GM19193 (cell line): ENCODE measurements around the gene PRR18.

Experiments used
- POLR2A ChIP-seq: IDR thresholded peaks from 4 replicates; pipeline ENCODE4 v1.6.1; 2011; ENCODE audit not compliant: insufficient read depth, insufficient read length; ENCODE audit errors: extremely low read depth

The PRR18 gene, protein sequence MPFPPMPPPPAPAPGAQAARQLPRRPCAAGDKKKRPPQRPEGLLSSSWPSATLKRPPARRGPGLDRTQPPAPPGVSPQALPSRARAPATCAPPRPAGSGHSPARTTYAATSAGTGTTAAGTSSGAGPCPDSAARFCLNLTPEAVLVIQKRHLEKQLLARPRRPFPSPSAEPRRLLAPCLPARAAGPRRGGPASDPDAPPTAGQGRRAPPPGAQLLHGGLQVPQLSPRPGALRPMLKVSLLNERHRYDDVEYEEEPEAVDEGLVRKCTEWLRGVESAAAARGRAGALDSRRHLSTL

DNA sequence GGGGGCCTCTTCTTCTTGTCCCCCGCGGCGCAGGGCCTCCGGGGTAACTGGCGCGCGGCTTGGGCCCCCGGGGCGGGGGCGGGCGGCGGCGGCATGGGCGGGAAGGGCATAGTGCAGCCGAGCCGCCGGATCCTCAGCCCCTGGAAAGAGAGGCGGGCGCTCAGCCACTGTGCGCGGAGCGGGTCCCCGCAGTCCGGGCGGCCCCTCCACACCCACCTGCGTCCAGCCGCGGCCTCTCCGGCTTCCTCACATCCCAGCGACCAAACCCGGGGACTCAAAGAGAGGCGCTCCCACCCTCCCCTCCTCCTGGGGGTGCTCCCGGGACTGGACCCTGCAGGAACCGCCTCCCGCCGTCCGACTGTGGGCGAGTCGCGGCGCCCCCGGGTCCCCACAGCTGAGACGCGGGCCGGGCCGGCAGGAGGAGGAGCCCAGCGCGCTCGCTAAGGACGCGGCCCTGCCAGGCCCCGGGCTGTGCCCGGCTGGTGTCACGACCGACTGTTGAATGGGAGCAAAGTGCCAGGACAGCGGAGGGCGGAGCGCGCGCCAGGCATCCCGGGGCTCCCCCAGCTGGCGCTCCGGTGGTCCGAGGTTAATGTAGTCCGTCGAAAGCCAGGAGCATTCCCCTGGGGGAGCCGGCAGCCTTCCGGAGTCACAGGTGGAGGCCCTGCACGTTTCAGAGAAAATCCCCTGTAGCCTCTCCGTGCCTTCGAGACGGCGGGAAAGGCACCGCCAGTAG, at the start of gene PRR18:
TSS of gene PRR18 (minus strand) at position 360 of the 736 bp plus-strand sequence. CDS start at position 110, 250 bp downstream.
- no peak for TF ChIP-seq POLR2A

DNA sequence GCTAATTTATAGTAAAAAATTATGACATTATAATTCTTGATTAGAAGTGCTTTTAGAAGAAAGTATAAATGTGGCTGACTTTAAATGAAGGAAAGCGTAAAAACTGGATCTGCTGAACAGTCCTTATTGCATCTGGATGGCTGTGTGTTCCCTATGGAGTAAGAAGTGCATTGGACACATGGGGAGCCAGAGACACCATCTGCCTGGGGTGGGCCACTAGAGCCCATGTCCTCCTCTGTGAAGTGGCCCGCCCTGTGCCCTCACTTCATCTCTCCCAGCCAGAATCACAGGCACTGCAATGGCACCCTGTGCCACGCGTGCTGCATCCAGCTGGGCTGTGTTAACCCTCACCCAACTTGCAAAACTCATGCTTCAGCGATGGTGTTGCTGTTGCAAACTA, 47.4 kb upstream of the PRR18 start:
- TF ChIP-seq POLR2A, result no peak

DNA sequence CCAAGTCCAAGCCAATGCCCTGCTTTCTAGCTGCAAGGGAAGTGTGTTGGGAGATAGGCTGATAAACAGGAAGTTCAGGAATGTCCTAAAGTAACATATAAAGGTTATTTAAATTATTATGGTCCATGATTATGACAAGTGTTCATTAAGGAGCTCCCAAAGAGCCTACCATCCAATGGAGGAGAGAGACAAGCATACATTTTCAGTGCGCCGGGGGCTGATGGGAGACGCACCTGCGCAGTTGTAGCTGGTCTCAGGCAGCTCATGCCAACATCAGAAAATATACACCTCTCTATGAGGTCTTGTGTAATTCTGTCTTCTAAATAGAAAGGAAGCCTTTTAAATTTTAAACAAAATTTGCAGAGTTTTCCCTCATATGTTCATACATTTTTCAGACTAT, 46.8 kb upstream of the PRR18 start:
- TF ChIP-seq POLR2A, result no peak

DNA sequence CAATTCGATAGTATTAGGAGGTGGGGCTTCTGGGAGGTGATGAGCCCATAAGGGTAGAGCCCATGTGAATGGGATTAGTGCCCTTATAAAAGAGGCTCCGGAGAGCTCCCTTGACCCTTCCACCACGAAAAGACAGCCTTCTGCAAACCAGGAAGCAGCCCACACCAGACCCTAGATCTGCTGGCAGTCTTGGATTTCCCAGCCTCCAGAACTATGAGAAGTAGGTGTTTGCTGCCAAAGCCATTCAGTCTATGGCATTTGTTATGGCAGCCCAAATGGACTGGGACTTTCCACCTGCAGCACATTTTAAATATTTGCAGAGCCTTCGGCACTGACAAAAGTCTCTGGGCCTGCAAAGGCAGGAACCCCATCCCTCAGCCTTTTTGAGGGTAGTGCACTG, 46.0 kb upstream of the PRR18 start:
- no peak for TF ChIP-seq POLR2A

DNA sequence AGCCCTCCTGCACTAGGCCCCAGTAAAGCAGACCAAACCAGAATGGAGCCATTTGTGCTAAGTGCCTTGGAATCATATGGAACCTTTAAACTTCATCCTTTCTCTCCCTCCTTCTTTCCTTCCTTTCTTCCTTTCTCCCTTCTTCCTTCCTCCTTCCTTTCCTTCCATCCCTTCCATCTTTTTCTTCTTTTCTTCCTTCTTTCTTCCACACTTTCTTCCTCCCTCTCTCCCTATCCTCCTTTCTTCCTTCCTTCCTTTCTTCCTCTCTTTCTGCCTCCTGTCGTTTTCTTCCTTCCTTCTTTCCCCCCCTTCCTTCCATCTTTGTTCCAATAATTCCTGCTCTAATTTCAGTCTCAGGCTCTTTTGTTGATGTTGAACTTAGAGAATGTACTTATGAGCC, 45.3 kb upstream of the PRR18 start:
- TF ChIP-seq POLR2A, result no peak

DNA sequence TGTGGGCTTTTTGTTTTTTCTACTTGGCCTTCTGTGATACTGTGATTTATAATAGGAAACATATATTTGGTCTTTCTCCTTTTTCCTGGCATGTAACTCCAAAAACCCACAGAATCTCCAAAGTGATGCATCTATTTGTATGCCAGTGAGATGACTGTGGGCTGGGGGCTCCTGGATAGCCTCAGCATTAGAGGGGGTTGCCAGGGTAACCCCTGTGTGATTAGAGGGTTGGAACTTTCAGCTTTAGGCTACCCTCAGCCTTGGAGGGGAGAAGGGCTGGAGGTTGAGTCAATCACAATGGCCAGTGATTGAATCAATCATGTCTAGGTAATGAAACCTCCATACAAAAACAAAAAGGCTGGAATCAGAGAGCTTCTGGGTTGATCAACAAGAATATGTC, 44.7 kb upstream of the PRR18 start:
- no peak for TF ChIP-seq POLR2A

DNA sequence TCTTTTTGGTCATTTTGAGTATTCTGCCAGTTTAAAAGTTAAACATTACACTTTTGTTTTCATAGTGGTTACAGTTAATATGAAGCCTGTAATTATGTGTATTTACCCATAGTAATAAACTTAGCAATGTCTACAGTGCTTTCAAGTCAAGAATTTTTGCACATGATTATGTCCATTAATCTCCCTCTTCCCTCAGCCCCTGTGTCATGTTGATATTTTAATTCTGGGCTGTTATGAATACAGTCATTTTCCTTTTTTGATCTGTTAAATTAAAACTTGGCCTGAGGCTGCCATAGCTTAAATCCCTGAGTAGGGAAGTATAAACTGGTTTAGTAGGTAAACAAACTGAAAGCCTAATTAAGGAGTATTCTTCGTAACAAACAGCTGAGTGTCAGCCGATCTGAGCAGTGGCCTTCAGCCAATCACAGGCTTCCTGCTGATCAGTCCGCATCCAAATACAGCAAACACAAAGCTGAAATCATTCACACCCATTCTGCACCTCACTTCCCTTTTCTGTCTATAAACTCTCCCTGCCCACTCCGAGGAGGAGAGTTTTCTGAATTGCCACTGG, 43.6 kb upstream of the PRR18 start:
- no peak for TF ChIP-seq POLR2A

DNA sequence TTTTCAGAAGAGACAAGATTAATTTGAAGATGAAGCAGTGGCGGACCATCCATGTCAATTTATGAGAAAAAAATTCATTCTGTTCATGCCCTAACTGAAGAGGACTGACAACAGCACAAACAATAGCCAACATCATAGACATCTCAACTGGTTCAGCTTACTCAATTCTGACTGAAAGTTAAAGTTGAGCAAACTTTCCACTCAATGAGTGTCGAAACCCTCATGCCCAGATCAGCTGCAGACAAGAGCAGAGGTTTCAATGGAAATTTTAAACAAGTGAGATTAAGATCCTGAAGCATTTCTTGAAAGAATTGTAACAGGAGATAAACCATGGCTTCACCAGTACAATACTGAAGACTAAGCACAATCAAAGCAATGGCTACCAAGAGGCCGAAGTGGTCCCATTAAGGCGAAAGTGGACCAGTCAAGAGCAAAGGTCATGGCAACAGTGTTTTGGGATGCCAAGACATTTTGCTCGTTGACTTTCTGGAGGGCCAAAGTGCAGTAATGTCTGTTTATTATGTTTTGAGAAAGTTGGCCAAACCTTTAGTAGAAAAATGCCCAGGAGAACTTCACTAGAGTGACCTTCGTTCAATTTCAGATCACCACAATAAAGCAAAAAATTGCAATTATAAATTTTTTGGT, 40.2 kb upstream of the PRR18 start:
- TF ChIP-seq POLR2A, result no peak

DNA sequence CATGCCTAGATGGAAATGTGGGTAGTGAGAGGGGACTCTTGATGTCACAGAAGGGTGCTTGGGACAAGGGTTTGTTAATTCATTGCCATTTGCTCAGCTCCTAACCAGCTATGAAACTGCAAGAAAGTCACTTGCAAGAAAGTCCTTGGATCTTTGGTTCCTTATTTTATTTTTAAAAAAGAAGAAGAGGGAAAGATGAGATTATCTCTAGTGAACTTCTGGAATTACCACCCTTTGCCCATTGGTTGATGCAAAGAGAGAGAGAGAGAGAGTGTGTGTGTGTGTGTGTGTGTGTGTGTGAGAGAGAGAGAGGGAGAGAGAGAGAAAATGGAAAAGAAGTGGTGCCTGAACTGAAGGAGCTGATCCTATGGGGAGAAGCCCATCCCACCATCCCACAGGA, 38.8 kb upstream of the PRR18 start:
- TF ChIP-seq POLR2A, result no peak

DNA sequence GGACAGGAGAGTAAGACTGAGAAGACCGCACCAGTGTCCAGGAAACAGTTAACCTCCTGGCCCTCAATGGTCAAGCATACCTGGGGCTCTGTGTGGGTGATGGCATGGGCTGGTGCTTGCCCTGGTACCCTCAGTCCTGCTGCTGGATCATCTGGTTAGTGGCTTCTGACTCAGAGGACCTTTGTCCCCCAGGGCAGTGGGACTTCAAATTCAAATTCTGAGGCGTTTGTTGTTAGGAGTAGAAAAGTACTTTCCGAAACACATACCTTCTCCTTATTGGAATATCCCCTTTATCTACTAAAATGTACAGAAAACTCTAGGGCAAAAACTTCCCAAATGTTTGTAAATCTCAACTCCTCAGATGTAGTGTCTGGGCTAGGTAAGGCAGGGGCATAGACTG, 38.3 kb upstream of the PRR18 start:
- no peak for TF ChIP-seq POLR2A

DNA sequence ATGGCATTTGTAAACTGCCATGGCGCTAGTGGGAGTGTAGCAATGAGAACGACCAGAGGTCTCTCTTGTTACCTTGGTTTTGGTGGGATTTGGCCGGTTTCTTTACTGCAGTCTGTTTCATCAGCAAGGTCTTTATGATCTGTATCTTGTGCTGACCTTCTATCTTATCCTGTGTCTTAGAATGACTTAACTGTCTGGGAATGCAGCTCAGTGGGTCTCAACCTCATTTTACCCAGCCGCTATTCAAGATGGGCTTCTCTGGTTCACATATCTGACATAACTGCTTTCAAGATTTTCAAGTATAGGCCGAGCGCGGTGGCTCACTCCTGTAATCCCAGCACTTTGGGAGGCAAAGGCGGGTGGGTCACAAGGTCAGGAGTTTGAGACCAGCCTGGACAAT, 36.0 kb upstream of the PRR18 start:
- TF ChIP-seq POLR2A, result no peak

DNA sequence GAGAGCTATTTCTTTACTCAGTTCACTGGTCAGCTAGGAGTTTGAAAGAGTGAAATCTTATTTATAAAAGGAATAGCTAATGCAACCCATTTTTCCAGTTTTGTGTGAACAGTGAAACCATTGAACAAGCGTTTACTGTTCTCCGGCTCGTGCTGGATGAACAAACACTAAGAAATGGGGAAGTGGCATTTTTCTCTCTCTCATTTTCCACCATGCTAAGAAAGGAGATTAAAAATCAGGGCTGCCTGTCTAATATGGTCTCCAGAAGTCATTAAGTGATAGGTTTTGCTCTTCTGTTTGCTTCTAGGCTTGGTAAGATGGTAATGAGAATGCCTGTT, 34.9 kb upstream of the PRR18 start:
- no peak for TF ChIP-seq POLR2A

DNA sequence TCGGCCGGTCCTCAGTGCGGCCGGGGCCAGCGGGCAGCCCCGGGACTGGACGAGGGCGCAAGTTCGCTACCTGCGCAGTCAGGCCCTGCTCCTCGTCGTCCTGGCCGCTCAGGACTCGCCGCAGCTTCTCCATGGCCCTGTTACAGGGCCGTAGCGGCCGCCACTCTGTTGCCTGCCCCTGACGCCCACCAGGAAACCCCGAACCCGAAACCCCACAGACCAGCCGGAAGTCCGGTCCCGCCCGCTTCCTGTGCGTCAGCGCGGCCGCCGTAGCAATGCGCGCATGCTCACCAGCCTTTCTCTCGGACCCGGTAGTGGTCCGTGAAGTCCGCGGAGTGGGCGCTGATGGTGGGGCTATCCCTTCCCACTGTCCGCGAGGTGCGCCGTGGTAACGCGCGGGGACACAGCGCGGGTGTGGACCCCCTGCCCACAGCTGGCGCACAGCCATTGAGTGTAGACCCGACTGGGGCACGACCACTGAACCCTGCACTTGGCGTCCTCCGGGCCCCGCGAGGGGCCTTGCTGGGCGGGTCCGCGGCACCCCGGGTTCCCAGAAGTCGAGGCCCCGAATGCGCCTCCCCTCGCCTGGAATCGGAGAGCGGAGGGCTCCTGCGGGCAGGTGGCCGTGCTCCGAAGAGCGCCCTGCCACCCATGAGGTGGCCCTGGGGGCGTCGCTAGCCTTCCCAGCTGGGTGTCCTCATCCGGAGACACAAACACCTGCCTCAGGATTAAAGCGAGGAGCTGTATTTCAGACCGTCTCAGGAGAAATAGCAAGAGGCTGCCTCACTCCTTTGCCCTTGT, 34.4 kb upstream of the PRR18 start, which contains the start of gene SFT2D1:
TSS of gene SFT2D1 (minus strand) at position 197 of the 801 bp plus-strand sequence. CDS start at position 133, 64 bp downstream.
- TF ChIP-seq POLR2A, result peak; percentile 99

DNA sequence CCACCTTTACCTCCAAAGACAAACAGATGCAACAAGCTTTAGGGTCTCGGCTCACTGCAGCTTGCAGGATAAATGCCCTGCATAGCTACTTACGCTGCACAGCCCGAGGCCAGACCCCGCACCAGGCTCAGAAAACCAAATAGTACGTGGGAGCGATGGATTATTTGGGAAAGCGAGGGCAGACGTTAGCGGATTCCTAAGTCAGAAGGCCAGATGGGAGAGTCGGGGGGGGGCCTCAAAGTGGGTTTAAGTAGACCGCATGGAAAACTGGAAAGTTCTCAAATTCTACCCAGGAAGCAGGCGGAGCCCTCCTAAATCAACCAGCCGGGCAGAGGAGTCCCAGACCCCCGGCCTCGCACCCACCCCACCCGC, 33.8 kb upstream of the PRR18 start:
- no peak for TF ChIP-seq POLR2A

DNA sequence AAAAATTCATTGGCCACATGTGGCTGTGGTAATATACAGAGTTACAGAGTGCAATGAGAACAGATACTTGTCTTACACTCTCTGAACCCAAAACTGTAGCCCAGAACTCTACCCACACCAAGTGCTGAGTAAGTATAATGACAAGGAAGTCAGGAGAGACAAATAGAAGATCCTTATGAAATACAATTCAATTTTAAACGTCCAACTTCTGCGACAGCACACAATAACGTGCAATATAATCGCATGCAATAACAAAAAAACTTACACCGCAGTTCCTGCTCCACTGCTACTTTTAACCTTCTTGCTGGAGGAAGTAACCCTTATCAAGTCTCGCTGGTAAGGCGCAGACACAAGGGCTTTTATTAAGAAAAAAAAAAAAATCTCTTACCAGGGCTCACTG, 33.3 kb upstream of the PRR18 start:
- no peak for TF ChIP-seq POLR2A

DNA sequence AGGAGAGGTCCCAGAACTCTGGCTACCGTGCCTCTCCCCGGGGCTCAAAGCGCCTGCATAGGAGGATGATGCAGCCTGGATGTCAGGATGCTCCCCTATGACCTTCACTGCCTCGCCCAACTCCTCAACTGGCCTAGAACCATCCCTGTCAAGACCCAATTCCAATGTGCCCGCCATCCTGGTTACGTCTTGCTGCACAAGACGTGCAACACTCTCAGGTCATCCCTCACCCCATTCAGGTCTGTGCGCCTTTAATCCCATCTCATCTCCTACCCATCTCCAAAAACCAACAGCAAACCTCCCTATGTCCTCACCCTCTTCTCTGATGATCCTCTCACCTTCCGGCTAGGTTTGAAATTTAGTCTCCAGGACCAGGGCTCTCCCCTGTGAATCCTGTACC, 30.7 kb upstream of the PRR18 start:
- TF ChIP-seq POLR2A, result no peak

DNA sequence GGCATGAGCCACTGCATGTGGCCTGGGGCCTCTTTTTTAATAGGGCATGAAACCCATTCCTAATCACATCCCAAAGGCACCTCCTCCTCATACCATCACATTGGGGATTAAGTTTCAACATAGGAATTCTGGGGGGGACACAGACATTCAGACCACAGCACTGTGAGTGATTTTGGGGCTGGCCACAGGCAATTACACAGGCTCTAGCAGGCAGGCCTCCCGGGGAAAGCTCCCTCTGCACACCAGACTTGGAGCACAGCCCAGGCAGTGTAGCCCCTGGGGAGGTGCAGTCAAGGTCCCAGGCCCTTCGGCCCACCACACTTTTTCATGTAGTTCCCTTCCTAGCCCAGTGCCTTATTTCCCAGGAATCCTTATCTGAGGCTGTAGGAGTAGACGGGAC, 28.7 kb upstream of the PRR18 start:
- TF ChIP-seq POLR2A, result no peak
